Endometrial microvascular endothelial cells (primary cell): ENCODE results near the gene PSMB9. TPM values are rescaled to one million over a fixed set of nuclear protein-coding genes. Genes with fewer than 3 reads are reported as not detected.
"Not testable (repeated sequence)": the region's sequence is repeated elsewhere in the genome, so short reads cannot be mapped to it uniquely, and the experiment has no call there.

Source experiments
- in situ Hi-C: cut with HindIII; loops from 2 replicates; pipeline ENCODE4 v1.10.0; 2017; ENCODE audit warnings: low sequenced_read_pairs, low pct_unique_long_range_greater_than_20kb; ENCODE audit errors: inconsistent ontology term
- total RNA-seq: library from RNA; depleted of rRNA; stranded (reverse); fragments of >200 nt; gene quantifications from one replicate; pipeline ENCODE4 v1.2.3, GENCODE V29; 2015; ENCODE audit errors: inconsistent ontology term

Gene PSMB9
- total RNA-seq = 97.9 TPM

GRCh38 chr6:32853541-32854375, at the start of gene PSMB9, which contains the start of gene TAP1:
Gene PSMB9, plus strand, starts transcription at chr6:32854192. Its CDS starts 38 bp downstream, at chr6:32854230.
Gene TAP1, minus strand, starts transcription at chr6:32853704. Its CDS starts 68 bp downstream, at chr6:32853636.
- in situ Hi-C loops = no loop called here

GRCh38 chr6:32805404-32805803, 48.6 kb upstream of the PSMB9 start:
- in situ Hi-C loops = not testable (repeated sequence)

- in situ Hi-C loops = no loop called here
Measured at GRCh38 chr6:32807020-32807580, 46.9 kb upstream of the PSMB9 start.

- in situ Hi-C loops = no loop called here
Measured at GRCh38 chr6:32809171-32809570, 44.8 kb upstream of the PSMB9 start.

- in situ Hi-C loops = no loop called here
Measured at GRCh38 chr6:32814145-32814544, 39.8 kb upstream of the PSMB9 start.

GRCh38 chr6:32815115-32815514, 38.9 kb upstream of the PSMB9 start:
- in situ Hi-C loops = no loop called here

GRCh38 chr6:32815996-32816395, 38.0 kb upstream of the PSMB9 start:
- in situ Hi-C loops = no loop called here

GRCh38 chr6:32816746-32817204, 37.2 kb upstream of the PSMB9 start, which contains the start of gene HLA-DOB:
Gene HLA-DOB, minus strand, starts transcription at chr6:32817002. Its CDS starts 51 bp downstream, at chr6:32816951.
- in situ Hi-C loops = no loop called here

- in situ Hi-C loops = no loop called here
Measured at GRCh38 chr6:32818867-32819266, 35.1 kb upstream of the PSMB9 start.

GRCh38 chr6:32819729-32820128, 34.3 kb upstream of the PSMB9 start:
- in situ Hi-C loops = no loop called here

GRCh38 chr6:32825966-32826365, 28.0 kb upstream of the PSMB9 start:
- in situ Hi-C loops = loop anchor here (25.0 kb wide), 1 partner anchor 161 kb away; no protein-coding TSS in a partner anchor

GRCh38 chr6:32827025-32827424, 27.0 kb upstream of the PSMB9 start:
- in situ Hi-C loops = loop anchor here (25.0 kb wide), 1 partner anchor 160 kb away; no protein-coding TSS in a partner anchor

- in situ Hi-C loops = loop anchor here (25.0 kb wide), 1 partner anchor 158 kb away; no protein-coding TSS in a partner anchor
Measured at GRCh38 chr6:32829495-32829894, 24.5 kb upstream of the PSMB9 start.

- in situ Hi-C loops = loop anchor here (25.0 kb wide), 1 partner anchor 157 kb away; no protein-coding TSS in a partner anchor
Measured at GRCh38 chr6:32830017-32830416, 24.0 kb upstream of the PSMB9 start.

- in situ Hi-C loops = loop anchor here (25.0 kb wide), 1 partner anchor 156 kb away; no protein-coding TSS in a partner anchor
Measured at GRCh38 chr6:32830936-32831335, 23.1 kb upstream of the PSMB9 start.

GRCh38 chr6:32832535-32832934, 21.5 kb upstream of the PSMB9 start:
- in situ Hi-C loops = loop anchor here (25.0 kb wide), 1 partner anchor 155 kb away; no protein-coding TSS in a partner anchor

- in situ Hi-C loops = loop anchor here (25.0 kb wide), 1 partner anchor 154 kb away; no protein-coding TSS in a partner anchor
Measured at GRCh38 chr6:32833664-32834063, 20.3 kb upstream of the PSMB9 start.

- in situ Hi-C loops = loop anchor here (25.0 kb wide), 1 partner anchor 152 kb away; no protein-coding TSS in a partner anchor
Measured at GRCh38 chr6:32835167-32835893, 18.7 kb upstream of the PSMB9 start.

- in situ Hi-C loops = loop anchor here (25.0 kb wide), 1 partner anchor 150 kb away; no protein-coding TSS in a partner anchor
Measured at GRCh38 chr6:32836873-32837272, 17.1 kb upstream of the PSMB9 start.
